SK-N-SH treated with all-trans-retinoic acid at 6 μM for 48 hours (cell line): ENCODE data around the gene SCN3B.
"Not testable (repeated sequence)": the region's sequence is repeated elsewhere in the genome, so short reads cannot be mapped to it uniquely, and the experiment has no call there.

ENCODE experiments used
- ATAC-seq: fragments of 200-7000 bp; cut with Tn5 transposase; 3 replicates; pipeline ENCODE4 v1.9.1; 2020; ENCODE audit warnings: mild to moderate bottlenecking, moderate library complexity
- ARNTL ChIP-seq: fragments of 450-650 bp; formaldehyde crosslinking; IDR thresholded peaks from 2 replicates; pipeline ENCODE4 v1.5.0; 2020; ENCODE audit warnings: low read depth, mild to moderate bottlenecking, moderate library complexity, borderline replicate concordance
- BACH2 ChIP-seq: fragments of 250-450 bp; sonication (Bioruptor Pico); IDR thresholded peaks from 2 replicates; pipeline ENCODE4 v1.9.0; 2021; ENCODE audit warnings: mild to moderate bottlenecking, borderline replicate concordance
- CSDC2 ChIP-seq: fragments of 250-450 bp; sonication (Bioruptor Pico); IDR thresholded peaks from 2 replicates; pipeline ENCODE4 v1.5.0; 2020; ENCODE audit warnings: mild to moderate bottlenecking, moderate library complexity
- ESRRG ChIP-seq: fragments of 250-450 bp; sonication (Bioruptor Pico); IDR thresholded peaks from 2 replicates; pipeline ENCODE4 v1.6.1; 2021; ENCODE audit warnings: mild to moderate bottlenecking
- GLIS3 ChIP-seq: fragments of 250-450 bp; sonication (Bioruptor Pico); IDR thresholded peaks from 2 replicates; pipeline ENCODE4 v1.5.0; 2020; ENCODE audit warnings: mild to moderate bottlenecking, moderate library complexity
- ISL1 ChIP-seq: fragments of 250-450 bp; sonication (Bioruptor Pico); IDR thresholded peaks from 2 replicates; pipeline ENCODE4 v2.1.2; 2022; ENCODE audit warnings: mild to moderate bottlenecking, moderate library complexity
- OSR1 ChIP-seq: fragments of 250-450 bp; sonication (Bioruptor Pico); IDR thresholded peaks from 2 replicates; pipeline ENCODE4 v1.8.0; 2022; ENCODE audit warnings: moderate library complexity, mild to moderate bottlenecking, inconsistent platforms
- PPARA ChIP-seq: fragments of 250-450 bp; sonication (Bioruptor Pico); IDR thresholded peaks from 2 replicates; pipeline ENCODE4 v1.5.0; 2020; ENCODE audit warnings: mild to moderate bottlenecking, borderline replicate concordance
- RARB ChIP-seq: fragments of 250-450 bp; sonication (Bioruptor Pico); IDR thresholded peaks from 2 replicates; pipeline ENCODE4 v1.8.0; 2021; ENCODE audit warnings: mild to moderate bottlenecking, moderate library complexity
- SNAI2 ChIP-seq: fragments of 250-450 bp; sonication (Bioruptor Pico); IDR thresholded peaks from 2 replicates; pipeline ENCODE4 v1.5.0; 2020; ENCODE audit warnings: mild to moderate bottlenecking, moderate library complexity
- TCF4 ChIP-seq: fragments of 250-450 bp; sonication (Bioruptor Pico); IDR thresholded peaks from 2 replicates; pipeline ENCODE4 v1.8.0; 2021; ENCODE audit warnings: mild to moderate bottlenecking, moderate library complexity, borderline replicate concordance
- ZC3H10 ChIP-seq: fragments of 250-450 bp; sonication (Bioruptor Pico); IDR thresholded peaks from 2 replicates; pipeline ENCODE4 v1.5.1; 2021; ENCODE audit warnings: mild to moderate bottlenecking, moderate library complexity
- ZFP3 ChIP-seq: fragments of 250-450 bp; sonication (Bioruptor Pico); IDR thresholded peaks from 2 replicates; pipeline ENCODE4 v1.5.0; 2020; ENCODE audit warnings: mild to moderate bottlenecking, moderate library complexity
- ZFP30 ChIP-seq: fragments of 450-650 bp; formaldehyde crosslinking; IDR thresholded peaks from 2 replicates; pipeline ENCODE4 v1.5.0; 2022; ENCODE audit warnings: mild to moderate bottlenecking, moderate library complexity
- ZNF565 ChIP-seq: fragments of 450-650 bp; formaldehyde crosslinking; conservative IDR thresholded peaks from 2 replicates; pipeline ENCODE4 v1.5.0; 2020; ENCODE audit warnings: low read depth, mild to moderate bottlenecking, moderate library complexity
- ZNF70 ChIP-seq: fragments of 450-650 bp; formaldehyde crosslinking; IDR thresholded peaks from 2 replicates; pipeline ENCODE4 v1.5.0; 2020; ENCODE audit warnings: mild to moderate bottlenecking, moderate library complexity
- ZNF8 ChIP-seq: fragments of 450-650 bp; formaldehyde crosslinking; IDR thresholded peaks from 2 replicates; pipeline ENCODE4 v1.5.0; 2020; ENCODE audit warnings: mild to moderate bottlenecking, moderate library complexity
- TF ChIP-seq, protein P1 (sequence below): fragments of 250-450 bp; sonication (Bioruptor Pico); IDR thresholded peaks from 2 replicates; pipeline ENCODE4 v1.5.1; 2021; ENCODE audit warnings: mild to moderate bottlenecking, moderate library complexity
- TF ChIP-seq, protein P2 (sequence below): fragments of 250-450 bp; sonication (Bioruptor Pico); IDR thresholded peaks from 2 replicates; pipeline ENCODE4 v1.5.1; 2020; ENCODE audit warnings: low read depth, mild to moderate bottlenecking, moderate library complexity
- TF ChIP-seq, protein P3 (sequence below): fragments of 250-450 bp; sonication (Bioruptor Pico); IDR thresholded peaks from 2 replicates; pipeline ENCODE4 v1.8.0; 2021; ENCODE audit warnings: low read depth, mild to moderate bottlenecking, moderate library complexity, borderline replicate concordance
- TF ChIP-seq, protein P4 (sequence below): fragments of 250-450 bp; sonication (Bioruptor Pico); IDR thresholded peaks from 2 replicates; pipeline ENCODE4 v1.5.0; 2020; ENCODE audit warnings: mild to moderate bottlenecking, moderate library complexity

SCN3B gene

DNA sequence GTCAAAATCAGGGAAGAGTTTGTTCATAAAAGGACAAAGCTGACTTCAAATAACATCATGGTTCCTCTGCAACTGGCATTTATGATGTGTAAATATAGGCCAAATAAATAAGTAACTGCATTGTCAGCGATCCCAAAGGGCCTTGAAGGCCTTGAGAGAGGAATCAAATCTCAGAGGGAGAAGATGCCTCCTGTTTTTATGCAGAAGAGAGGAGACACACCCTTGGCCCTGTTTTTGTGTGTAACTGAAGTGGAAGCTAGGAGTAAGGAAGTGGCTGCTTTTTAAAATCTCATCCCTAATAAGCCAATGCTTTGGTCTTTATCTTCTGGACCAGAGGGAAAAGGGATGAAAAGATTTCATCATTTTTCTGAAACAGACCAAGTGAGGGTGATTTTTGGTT lies 15.7 kb upstream of the SCN3B start:
- no peak for ATAC-seq
- no peak for TF ChIP-seq ARNTL
- no peak for TF ChIP-seq ZNF70 (CRISPR knock-in tag)
- no peak for TF ChIP-seq ISL1 (CRISPR knock-in tag)
- TF ChIP-seq, protein P1, sequence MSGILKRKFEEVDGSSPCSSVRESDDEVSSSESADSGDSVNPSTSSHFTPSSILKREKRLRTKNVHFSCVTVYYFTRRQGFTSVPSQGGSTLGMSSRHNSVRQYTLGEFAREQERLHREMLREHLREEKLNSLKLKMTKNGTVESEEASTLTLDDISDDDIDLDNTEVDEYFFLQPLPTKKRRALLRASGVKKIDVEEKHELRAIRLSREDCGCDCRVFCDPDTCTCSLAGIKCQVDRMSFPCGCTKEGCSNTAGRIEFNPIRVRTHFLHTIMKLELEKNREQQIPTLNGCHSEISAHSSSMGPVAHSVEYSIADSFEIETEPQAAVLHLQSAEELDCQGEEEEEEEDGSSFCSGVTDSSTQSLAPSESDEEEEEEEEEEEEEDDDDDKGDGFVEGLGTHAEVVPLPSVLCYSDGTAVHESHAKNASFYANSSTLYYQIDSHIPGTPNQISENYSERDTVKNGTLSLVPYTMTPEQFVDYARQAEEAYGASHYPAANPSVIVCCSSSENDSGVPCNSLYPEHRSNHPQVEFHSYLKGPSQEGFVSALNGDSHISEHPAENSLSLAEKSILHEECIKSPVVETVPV (CRISPR knock-in tag): no peak
- no peak for TF ChIP-seq BACH2 (CRISPR knock-in tag)
- no peak for TF ChIP-seq ZFP3 (CRISPR knock-in tag)
- TF ChIP-seq PPARA (CRISPR knock-in tag): no peak

DNA sequence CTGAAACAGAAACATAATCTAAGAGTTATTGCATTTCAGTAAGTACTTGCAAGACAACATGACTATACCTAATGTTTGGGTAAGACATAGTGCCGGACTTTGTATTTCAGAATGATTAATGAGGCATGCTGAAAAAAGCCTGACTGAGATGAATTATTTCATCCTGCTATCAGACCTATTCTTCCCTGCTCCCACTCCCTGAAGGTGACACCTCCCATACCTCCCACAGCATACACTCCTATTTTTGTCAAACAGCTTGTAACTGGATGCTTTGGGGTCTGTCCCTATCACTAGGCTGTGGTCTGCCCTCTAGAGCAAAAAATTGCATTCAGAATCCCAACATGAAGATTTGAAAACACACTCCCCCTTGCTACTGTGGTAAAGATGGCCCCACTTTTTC lies 10.9 kb upstream of the SCN3B start:
- ATAC-seq: no peak
- TF ChIP-seq ZNF70 (CRISPR knock-in tag): no peak
- no peak for TF ChIP-seq ZFP3 (CRISPR knock-in tag)
- no peak for TF ChIP-seq BACH2 (CRISPR knock-in tag)
- no peak for TF ChIP-seq ZNF565 (CRISPR knock-in tag)

DNA sequence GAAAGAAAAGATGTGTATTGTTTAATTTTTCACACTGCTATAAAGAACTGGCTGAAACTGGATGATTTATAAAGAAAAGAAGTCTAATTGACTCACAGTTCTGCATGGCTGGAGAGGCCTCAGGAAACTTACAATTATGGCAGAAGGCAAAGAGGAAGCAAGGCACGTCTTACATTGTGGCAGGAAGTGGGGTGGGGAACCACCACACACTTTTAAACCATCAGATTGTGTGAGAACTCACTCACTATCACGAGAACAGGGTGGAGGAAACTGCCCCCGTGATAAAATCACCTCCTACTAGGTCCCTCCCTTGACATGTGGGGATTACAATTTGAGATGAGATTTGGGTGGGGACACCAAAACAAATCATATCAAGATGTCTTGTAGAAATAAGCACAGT lies 5.5 kb upstream of the SCN3B start:
- ATAC-seq: not testable (repeated sequence)

DNA sequence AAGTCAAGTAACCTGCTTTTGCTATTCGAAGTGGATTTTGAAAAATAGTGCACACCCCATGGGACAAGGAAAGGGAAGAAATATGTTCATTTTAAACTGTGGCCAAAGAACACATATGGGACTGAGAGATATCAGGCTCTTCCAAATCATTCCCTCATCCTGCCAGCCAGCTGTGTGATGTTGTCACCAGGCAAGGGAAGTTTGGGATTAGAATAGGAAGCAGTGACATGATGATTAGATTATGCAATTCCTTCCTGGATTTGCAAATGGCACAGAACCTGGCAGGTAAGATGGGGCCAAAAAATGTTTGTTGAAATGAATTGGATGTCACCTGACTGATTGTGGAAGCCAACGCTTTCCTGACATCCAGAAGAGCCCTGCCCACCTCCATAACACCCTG lies 4.9 kb upstream of the SCN3B start:
- no peak for TF ChIP-seq PPARA (CRISPR knock-in tag)
- TF ChIP-seq GLIS3 (CRISPR knock-in tag): no peak
- no peak for TF ChIP-seq ARNTL
- no peak for TF ChIP-seq OSR1 (CRISPR knock-in tag)
- TF ChIP-seq TCF4 (CRISPR knock-in tag): no peak
- TF ChIP-seq, protein P1 (CRISPR knock-in tag): no peak
- TF ChIP-seq ZNF8: no peak
- TF ChIP-seq RARB: no peak
- no peak for TF ChIP-seq ISL1 (CRISPR knock-in tag)
- TF ChIP-seq, protein P2, sequence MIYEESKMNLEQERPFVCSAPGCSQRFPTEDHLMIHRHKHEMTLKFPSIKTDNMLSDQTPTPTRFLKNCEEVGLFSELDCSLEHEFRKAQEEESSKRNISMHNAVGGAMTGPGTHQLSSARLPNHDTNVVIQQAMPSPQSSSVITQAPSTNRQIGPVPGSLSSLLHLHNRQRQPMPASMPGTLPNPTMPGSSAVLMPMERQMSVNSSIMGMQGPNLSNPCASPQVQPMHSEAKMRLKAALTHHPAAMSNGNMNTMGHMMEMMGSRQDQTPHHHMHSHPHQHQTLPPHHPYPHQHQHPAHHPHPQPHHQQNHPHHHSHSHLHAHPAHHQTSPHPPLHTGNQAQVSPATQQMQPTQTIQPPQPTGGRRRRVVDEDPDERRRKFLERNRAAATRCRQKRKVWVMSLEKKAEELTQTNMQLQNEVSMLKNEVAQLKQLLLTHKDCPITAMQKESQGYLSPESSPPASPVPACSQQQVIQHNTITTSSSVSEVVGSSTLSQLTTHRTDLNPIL (CRISPR knock-in tag): no peak
- TF ChIP-seq, protein P3, sequence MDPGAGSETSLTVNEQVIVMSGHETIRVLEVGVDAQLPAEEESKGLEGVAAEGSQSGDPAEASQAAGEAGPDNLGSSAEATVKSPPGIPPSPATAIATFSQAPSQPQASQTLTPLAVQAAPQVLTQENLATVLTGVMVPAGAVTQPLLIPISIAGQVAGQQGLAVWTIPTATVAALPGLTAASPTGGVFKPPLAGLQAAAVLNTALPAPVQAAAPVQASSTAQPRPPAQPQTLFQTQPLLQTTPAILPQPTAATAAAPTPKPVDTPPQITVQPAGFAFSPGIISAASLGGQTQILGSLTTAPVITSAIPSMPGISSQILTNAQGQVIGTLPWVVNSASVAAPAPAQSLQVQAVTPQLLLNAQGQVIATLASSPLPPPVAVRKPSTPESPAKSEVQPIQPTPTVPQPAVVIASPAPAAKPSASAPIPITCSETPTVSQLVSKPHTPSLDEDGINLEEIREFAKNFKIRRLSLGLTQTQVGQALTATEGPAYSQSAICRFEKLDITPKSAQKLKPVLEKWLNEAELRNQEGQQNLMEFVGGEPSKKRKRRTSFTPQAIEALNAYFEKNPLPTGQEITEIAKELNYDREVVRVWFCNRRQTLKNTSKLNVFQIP (CRISPR knock-in tag): no peak
- TF ChIP-seq ZFP30 (CRISPR knock-in tag): no peak
- TF ChIP-seq, protein P4, sequence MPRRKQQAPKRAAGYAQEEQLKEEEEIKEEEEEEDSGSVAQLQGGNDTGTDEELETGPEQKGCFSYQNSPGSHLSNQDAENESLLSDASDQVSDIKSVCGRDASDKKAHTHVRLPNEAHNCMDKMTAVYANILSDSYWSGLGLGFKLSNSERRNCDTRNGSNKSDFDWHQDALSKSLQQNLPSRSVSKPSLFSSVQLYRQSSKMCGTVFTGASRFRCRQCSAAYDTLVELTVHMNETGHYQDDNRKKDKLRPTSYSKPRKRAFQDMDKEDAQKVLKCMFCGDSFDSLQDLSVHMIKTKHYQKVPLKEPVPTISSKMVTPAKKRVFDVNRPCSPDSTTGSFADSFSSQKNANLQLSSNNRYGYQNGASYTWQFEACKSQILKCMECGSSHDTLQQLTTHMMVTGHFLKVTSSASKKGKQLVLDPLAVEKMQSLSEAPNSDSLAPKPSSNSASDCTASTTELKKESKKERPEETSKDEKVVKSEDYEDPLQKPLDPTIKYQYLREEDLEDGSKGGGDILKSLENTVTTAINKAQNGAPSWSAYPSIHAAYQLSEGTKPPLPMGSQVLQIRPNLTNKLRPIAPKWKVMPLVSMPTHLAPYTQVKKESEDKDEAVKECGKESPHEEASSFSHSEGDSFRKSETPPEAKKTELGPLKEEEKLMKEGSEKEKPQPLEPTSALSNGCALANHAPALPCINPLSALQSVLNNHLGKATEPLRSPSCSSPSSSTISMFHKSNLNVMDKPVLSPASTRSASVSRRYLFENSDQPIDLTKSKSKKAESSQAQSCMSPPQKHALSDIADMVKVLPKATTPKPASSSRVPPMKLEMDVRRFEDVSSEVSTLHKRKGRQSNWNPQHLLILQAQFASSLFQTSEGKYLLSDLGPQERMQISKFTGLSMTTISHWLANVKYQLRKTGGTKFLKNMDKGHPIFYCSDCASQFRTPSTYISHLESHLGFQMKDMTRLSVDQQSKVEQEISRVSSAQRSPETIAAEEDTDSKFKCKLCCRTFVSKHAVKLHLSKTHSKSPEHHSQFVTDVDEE: no peak
- no peak for TF ChIP-seq ZNF565 (CRISPR knock-in tag)
- TF ChIP-seq ZNF70 (CRISPR knock-in tag): no peak
- no peak for TF ChIP-seq ZC3H10 (CRISPR knock-in tag)
- no peak for TF ChIP-seq CSDC2
- no peak for TF ChIP-seq ESRRG (CRISPR knock-in tag)
- no peak for TF ChIP-seq SNAI2 (CRISPR knock-in tag)
- TF ChIP-seq ZFP3 (CRISPR knock-in tag): no peak
- no peak for ATAC-seq
